Endothelial cell of umbilical vein (primary cell): ENCODE results near the gene PAIP2. TPM values are rescaled to one million over a fixed set of nuclear protein-coding genes. Genes with fewer than 3 reads are reported as not detected.

Source experiments
- BruUV-seq: library from RNA; stranded (reverse); fragments of 400-500 nt; replicated peaks from 2 replicates; lab custom pipeline; 2021; lab: Mats Ljungman, UMichigan
- CTCF ChIA-PET: fragments of 300-600, 350-600 bp; sonication (Branson Sonifier 250); formaldehyde crosslinking; loops from one replicate; lab custom pipeline; 2021; ENCODE audit warnings: antibody characterized with exemption, inconsistent platforms; lab: Charles Lee
- POLR2A ChIA-PET: fragments of 300-600, 350-600 bp; sonication (Branson Sonifier 250); formaldehyde crosslinking; loops from one replicate; lab custom pipeline; 2021; ENCODE audit warnings: antibody characterized with exemption, inconsistent platforms; lab: Charles Lee
- DNase-seq: peaks from one replicate; pipeline ENCODE4 v3.0.0-alpha.2; 2011; ENCODE audit warnings: low read depth, low spot score
- FAIRE-seq: peaks from 2 replicates; lab custom pipeline; 2011; peaks lifted over from hg19 to GRCh38; lab: Jason Lieb, UNC
- H2AFZ ChIP-seq: 2 replicates; pipeline ENCODE4 v1.6.0; 2012; ENCODE audit warnings: low read depth, low read length, control low read depth, inconsistent platforms
- H3K27ac ChIP-seq: 2 replicates; pipeline ENCODE4 v1.5.1; 2011; ENCODE audit warnings: low read depth, mild to moderate bottlenecking, control low read depth, low read length, moderate library complexity; ENCODE audit not compliant: insufficient read depth
- H3K27me3 ChIP-seq, 2 experiments: 2 replicates each; pipeline versions ENCODE4 v1.6.0 to v1.6.1; 2011; ENCODE audit warnings: low read length in 2 of 2, mixed read lengths in 1 of 2; ENCODE audit not compliant: control insufficient read depth in 2 of 2, insufficient read depth in 2 of 2
- H3K36me3 ChIP-seq, 2 experiments: 2 replicates in 1 of 2; 3 replicates in 1 of 2; pipeline ENCODE4 v1.5.1; 2011; ENCODE audit warnings: low read length in 2 of 2, mild to moderate bottlenecking in 1 of 2, moderate library complexity in 1 of 2; ENCODE audit not compliant: control insufficient read depth in 2 of 2, insufficient read depth in 2 of 2; ENCODE audit errors: extremely low read depth in 1 of 2
- H3K4me1 ChIP-seq: 3 replicates; pipeline ENCODE4 v1.5.1; 2011; ENCODE audit warnings: mild to moderate bottlenecking, low read length; ENCODE audit not compliant: control insufficient read depth, insufficient read depth; ENCODE audit errors: extremely low read depth
- H3K4me2 ChIP-seq: 2 replicates; pipeline ENCODE4 v1.6.1; 2011; ENCODE audit warnings: low read length, control low read depth, mixed read lengths; ENCODE audit not compliant: insufficient read depth
- H3K4me3 ChIP-seq, 3 experiments: fragments of 200-600 bp in 1 of 3; sonication (generic), shearing (Covaris generic) in 1 of 3; replicated peaks in 1 of 3; 2 replicates each; pipeline ENCODE4 v1.5.1; 2011 to 2016; ENCODE audit warnings: control low read depth in 3 of 3, low read length in 3 of 3, mild to moderate bottlenecking in 2 of 3, inconsistent platforms in 1 of 3, low read depth in 1 of 3, moderate library complexity in 1 of 3; ENCODE audit not compliant: insufficient read depth in 1 of 3
- H3K79me2 ChIP-seq: 2 replicates; pipeline ENCODE4 v1.6.0; 2012; ENCODE audit warnings: low read length, inconsistent platforms; ENCODE audit not compliant: control insufficient read depth, insufficient read depth
- H3K9ac ChIP-seq: replicated peaks from 2 replicates; pipeline ENCODE3; 2011; ENCODE audit warnings: low read length, control low read depth; ENCODE audit not compliant: insufficient read depth; ENCODE audit errors: extremely low read depth
- H3K9me1 ChIP-seq: replicated peaks from 3 replicates; pipeline ENCODE4 v1.6.0; 2011; ENCODE audit warnings: mild to moderate bottlenecking, low read length; ENCODE audit not compliant: control insufficient read depth, insufficient read depth; ENCODE audit errors: extremely low read depth
- H3K9me3 ChIP-seq: replicated peaks from 2 replicates; pipeline ENCODE4 v1.5.1; 2012; ENCODE audit warnings: low read length, inconsistent platforms; ENCODE audit not compliant: control insufficient read depth, insufficient read depth
- H4K20me1 ChIP-seq: replicated peaks from 2 replicates; pipeline ENCODE3; 2011; ENCODE audit warnings: mild to moderate bottlenecking, low read length; ENCODE audit not compliant: control insufficient read depth, insufficient read depth; ENCODE audit errors: extremely low read depth
- EZH2 ChIP-seq: IDR thresholded peaks from 2 replicates; pipeline ENCODE4 v1.6.1; 2012; ENCODE audit warnings: borderline replicate concordance, low read depth, mild to moderate bottlenecking, moderate library complexity, low read length, inconsistent platforms; ENCODE audit not compliant: severe bottlenecking
- FOS ChIP-seq: IDR thresholded peaks from 2 replicates; pipeline ENCODE4 v1.6.1; 2011; ENCODE audit warnings: mild to moderate bottlenecking, low read length, moderate library complexity, borderline replicate concordance; ENCODE audit not compliant: insufficient read depth
- JUN ChIP-seq: IDR thresholded peaks from 2 replicates; pipeline ENCODE4 v1.6.1; 2011; ENCODE audit warnings: borderline replicate concordance, low read depth; ENCODE audit not compliant: insufficient read length, insufficient read depth
- MYC ChIP-seq: IDR thresholded peaks from one replicate; pipeline ENCODE4 v1.6.1; 2011; ENCODE audit warnings: mild to moderate bottlenecking, low read depth, low read length
- POLR2AphosphoS5 ChIP-seq: IDR thresholded peaks from 2 replicates; pipeline ENCODE4 v1.6.1; 2012; ENCODE audit warnings: low read depth, mild to moderate bottlenecking, control low read depth, low read length, moderate library complexity; ENCODE audit not compliant: insufficient read depth
- dilution Hi-C: fragments of 300-500 bp; cut with MboI; formaldehyde crosslinking; loops from one replicate; pipeline ENCODE4 v1.15.0; 2019; ENCODE audit warnings: low sequenced_read_pairs; ENCODE audit not compliant: extremely low pct_ligation_motif_present
- intact Hi-C: fragments of 100-400 bp; cut with micrococcal nuclease; formaldehyde crosslinking; loops from one replicate; pipeline ENCODE4 v1.10.0; 2022
- polyA plus RNA-seq, 4 experiments: library from polyadenylated mRNA; depleted of rRNA in 3 of 4; stranded (reverse) in 3 of 4; unstranded in 1 of 4; fragments of >200 nt; gene quantifications; 2 replicates each; pipeline versions ENCODE4 v1.2.1 to v1.2.3, GENCODE V29; 2011 to 2012; ENCODE audit warnings: missing spikeins in 1 of 4
- total RNA-seq: library from RNA; stranded (reverse); gene quantifications from 2 replicates; pipeline ENCODE4 v1.2.3, GENCODE V29; 2021
- TF ChIP-seq, protein P1 (sequence below): IDR thresholded peaks from 2 replicates; pipeline ENCODE4 v1.6.1; 2011; ENCODE audit not compliant: insufficient read depth, insufficient read length

Gene PAIP2
- total and polyA plus RNA-seq, 2 donors (not counting 3 experiments of a cell fraction or from before 2014, with no cell fraction given): 52.1 to 80.4 TPM

DNA sequence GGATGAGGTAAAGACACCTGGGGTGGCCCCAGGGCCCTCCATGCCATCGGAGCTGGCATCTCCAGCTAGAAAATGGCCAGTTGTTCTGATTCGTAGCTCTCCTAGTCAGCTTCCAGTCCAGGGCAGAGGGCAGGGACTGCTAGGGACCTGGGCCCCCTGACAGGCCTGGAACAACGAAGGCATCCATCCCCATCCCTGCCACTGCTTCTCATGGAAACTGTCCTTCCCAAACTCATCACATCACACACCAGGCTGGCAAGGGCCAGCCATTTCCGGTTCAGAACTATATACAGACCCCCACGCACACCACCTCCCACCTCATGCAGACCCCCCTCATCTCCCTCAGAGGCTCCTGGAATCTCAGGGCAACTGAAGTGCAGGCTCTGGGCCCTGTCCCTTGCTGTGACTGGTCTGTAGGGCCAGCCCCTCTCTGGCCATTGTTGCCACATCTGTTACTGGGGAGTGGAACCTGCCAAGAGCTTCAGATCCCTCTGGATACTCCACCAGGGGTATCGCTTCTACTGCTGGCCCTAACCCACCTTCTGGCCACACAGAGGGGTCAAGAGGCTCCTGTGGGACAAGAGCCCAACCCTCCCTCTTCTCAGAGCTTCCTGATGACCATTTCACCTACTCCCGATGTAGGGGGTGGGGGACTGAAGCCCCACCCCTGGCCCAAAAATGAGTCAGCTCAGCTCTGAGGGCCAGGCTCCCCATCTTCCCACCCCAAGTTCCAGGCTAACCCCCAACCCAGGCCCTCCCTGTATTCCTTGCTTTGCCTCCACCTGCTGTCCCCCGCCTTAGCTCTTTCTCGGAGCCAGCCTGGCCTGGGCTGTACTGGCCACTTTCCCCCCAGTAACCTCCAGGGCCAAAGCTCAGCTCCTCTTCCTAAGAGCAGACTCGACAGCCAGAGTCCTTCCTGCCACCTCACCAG, 49.2 kb downstream of the PAIP2 start:
- no peak for FAIRE-seq
- CTCF ChIA-PET: interaction anchor here (1.3 to 1.4 kb wide), 3 partner anchors 9 to 28 kb away, joined by 3 to 7 read pairs (median 4); no protein-coding TSS in a partner anchor

More for the DNA sequence above, 49.2 kb downstream of the PAIP2 start:
- Histone ChIP-seq H3K27me3 (peaks cover 7 to 14% of the 10 kb centered on the region in 2 experiments), H2AFZ (no peak overlapping the region), H3K9me3 (no peaks in the 10 kb centered on the region), H3K79me2 (no peaks in the 10 kb centered on the region), H3K4me1 (peaks cover 12% of the 10 kb centered on the region), H3K36me3 (no peaks in the 10 kb centered on the region), H3K4me2 (no peak overlapping the region), H3K27ac (no peak overlapping the region), H3K9ac (no peak overlapping the region), H4K20me1 (no peaks in the 10 kb centered on the region), H3K4me3 (no peak overlapping the region), H3K9me1 (no peaks in the 10 kb centered on the region)
- BruUV-seq: no TSS peak
- dilution Hi-C loops: no loop called here
- POLR2A ChIA-PET: no interaction called here
- intact Hi-C loops: loop anchor here (5.0 kb wide), 1 partner anchor 99 kb away; the partner anchor contains the start of gene MATR3
- DNase-seq: no peak
- TF ChIP-seq FOS (no peak), EZH2 (no peak), MYC (no peak), JUN (no peak), POLR2AphosphoS5 (no peak)
- TF ChIP-seq, protein P1, sequence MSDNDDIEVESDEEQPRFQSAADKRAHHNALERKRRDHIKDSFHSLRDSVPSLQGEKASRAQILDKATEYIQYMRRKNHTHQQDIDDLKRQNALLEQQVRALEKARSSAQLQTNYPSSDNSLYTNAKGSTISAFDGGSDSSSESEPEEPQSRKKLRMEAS: no peak
